SK-N-SH (cell line): Measurements from ENCODE around the gene SYNE2.

Experiments used
- CHD2 ChIP-seq: fragments of 150-350 bp; IDR thresholded peaks from 2 replicates; pipeline ENCODE4 v1.6.1; 2018; ENCODE audit warnings: low read length; ENCODE audit not compliant: partially characterized antibody
- CTCF ChIP-seq: fragments of 200-600 bp; sonication (generic); IDR thresholded peaks from 2 replicates; pipeline ENCODE4 v1.6.1; 2017; ENCODE audit warnings: antibody characterized with exemption, mild to moderate bottlenecking, moderate library complexity
- EP300 ChIP-seq, 2 experiments: IDR thresholded peaks; 2 replicates each; pipeline versions ENCODE4 v1.4.0 to v1.6.1; 2012; ENCODE audit warnings: borderline replicate concordance in 1 of 2, low read depth in 1 of 2, low read length in 1 of 2
- EZH2phosphoT487 ChIP-seq: fragments of 200-600 bp; sonication (generic); IDR thresholded peaks from 2 replicates; pipeline ENCODE4 v1.6.1; 2017; ENCODE audit warnings: low read depth, mixed run types, mild to moderate bottlenecking, antibody characterized with exemption, moderate library complexity, borderline replicate concordance
- FOXM1 ChIP-seq: IDR thresholded peaks from 2 replicates; pipeline ENCODE4 v1.4.0; 2012; ENCODE audit warnings: low read depth, mild to moderate bottlenecking
- GABPA ChIP-seq: IDR thresholded peaks from 2 replicates; pipeline ENCODE4 v1.4.0; 2012; ENCODE audit warnings: low read depth, mild to moderate bottlenecking
- MAX ChIP-seq: IDR thresholded peaks from 2 replicates; pipeline ENCODE4 v1.4.0; 2012; ENCODE audit warnings: low read depth
- POLR2AphosphoS5 ChIP-seq: IDR thresholded peaks from 2 replicates; pipeline ENCODE4 v1.6.1; 2012; ENCODE audit warnings: low read depth, low read length
- RAD21 ChIP-seq: IDR thresholded peaks from 2 replicates; pipeline ENCODE4 v1.6.1; 2012; ENCODE audit warnings: mild to moderate bottlenecking, low read length
- RFX5 ChIP-seq: IDR thresholded peaks from 2 replicates; pipeline ENCODE4 v1.6.1; 2012; ENCODE audit warnings: mild to moderate bottlenecking, improper control_type of control experiment, low read length
- SIN3A ChIP-seq: IDR thresholded peaks from 2 replicates; pipeline ENCODE4 v1.6.1; 2012; ENCODE audit warnings: low read depth, mild to moderate bottlenecking, low read length, moderate library complexity, borderline replicate concordance
- TF ChIP-seq, protein P1 (sequence below): IDR thresholded peaks from 2 replicates; pipeline ENCODE4 v1.6.1; 2012; ENCODE audit warnings: mild to moderate bottlenecking, low read depth, low read length, moderate library complexity

DNA sequence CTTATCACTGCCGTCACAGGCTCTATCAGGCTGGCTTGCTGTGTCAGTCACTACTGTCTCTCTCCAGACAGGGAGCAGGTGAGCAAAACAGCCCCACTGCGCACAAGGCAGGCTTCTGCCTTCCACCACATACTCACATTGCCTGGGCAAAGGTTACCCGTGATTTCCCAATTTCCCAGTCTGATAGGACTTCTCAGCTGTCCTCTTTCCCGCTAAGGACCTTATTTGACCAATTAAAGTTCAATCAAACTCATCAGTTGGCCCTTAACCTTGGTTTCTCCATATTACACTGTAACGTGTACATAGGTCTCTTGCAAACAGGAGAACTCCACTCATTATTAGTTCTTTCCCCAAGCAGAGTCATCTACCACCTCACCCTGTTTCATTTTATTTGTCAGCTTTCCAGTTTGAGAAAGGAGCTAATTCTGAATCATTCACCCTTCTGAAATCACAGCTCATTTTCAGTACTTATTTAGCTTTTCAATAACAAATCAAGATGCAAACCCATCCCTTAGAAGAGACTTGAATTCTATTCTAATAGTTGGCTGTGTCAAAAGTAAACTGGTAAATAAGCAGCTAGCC lies 270.5 kb downstream of the SYNE2 start:
- TF ChIP-seq CTCF (no peak), RAD21 (no peak), EP300 (IDR thresholded peaks at IDR 0.05; ENCODE audit: borderline replicate concordance in 1 of 2, low read depth in 1 of 2, low read length in 1 of 2) (no peak), FOXM1 (no peak), RFX5 (no peak), GABPA (no peak), EZH2phosphoT487 (no peak), POLR2AphosphoS5 (no peak), SIN3A (no peak), CHD2 (no peak), MAX (no peak)
- TF ChIP-seq, protein P1, sequence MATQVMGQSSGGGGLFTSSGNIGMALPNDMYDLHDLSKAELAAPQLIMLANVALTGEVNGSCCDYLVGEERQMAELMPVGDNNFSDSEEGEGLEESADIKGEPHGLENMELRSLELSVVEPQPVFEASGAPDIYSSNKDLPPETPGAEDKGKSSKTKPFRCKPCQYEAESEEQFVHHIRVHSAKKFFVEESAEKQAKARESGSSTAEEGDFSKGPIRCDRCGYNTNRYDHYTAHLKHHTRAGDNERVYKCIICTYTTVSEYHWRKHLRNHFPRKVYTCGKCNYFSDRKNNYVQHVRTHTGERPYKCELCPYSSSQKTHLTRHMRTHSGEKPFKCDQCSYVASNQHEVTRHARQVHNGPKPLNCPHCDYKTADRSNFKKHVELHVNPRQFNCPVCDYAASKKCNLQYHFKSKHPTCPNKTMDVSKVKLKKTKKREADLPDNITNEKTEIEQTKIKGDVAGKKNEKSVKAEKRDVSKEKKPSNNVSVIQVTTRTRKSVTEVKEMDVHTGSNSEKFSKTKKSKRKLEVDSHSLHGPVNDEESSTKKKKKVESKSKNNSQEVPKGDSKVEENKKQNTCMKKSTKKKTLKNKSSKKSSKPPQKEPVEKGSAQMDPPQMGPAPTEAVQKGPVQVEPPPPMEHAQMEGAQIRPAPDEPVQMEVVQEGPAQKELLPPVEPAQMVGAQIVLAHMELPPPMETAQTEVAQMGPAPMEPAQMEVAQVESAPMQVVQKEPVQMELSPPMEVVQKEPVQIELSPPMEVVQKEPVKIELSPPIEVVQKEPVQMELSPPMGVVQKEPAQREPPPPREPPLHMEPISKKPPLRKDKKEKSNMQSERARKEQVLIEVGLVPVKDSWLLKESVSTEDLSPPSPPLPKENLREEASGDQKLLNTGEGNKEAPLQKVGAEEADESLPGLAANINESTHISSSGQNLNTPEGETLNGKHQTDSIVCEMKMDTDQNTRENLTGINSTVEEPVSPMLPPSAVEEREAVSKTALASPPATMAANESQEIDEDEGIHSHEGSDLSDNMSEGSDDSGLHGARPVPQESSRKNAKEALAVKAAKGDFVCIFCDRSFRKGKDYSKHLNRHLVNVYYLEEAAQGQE: no peak
